ENCODE data around the gene CFAP74.
"Not testable (repeated sequence)": the region's sequence is repeated elsewhere in the genome, so short reads cannot be mapped to it uniquely, and the experiment has no call there.

Gene CFAP74

GRCh38 chr1:1982379-1983232 lies 21.0 kb downstream of the CFAP74 start:
- no peak overlapping the region for H3K27ac ChIP-seq (ENCODE audit: extremely low read depth, low read depth, low read length)
- no peaks in the 10 kb centered on the region for H3K36me3 ChIP-seq (ENCODE audit: control insufficient read depth in 2 of 2, insufficient read depth in 1 of 2, low read length in 2 of 2)
- POLR2A ChIA-PET, result no interaction called here
- no peaks in the 10 kb centered on the region for H3K4me1 ChIP-seq (ENCODE audit: control insufficient read depth, insufficient read depth, low read length)
- no peaks in the 10 kb centered on the region for H3K9me3 ChIP-seq (ENCODE audit: control insufficient read depth, insufficient read depth, low read depth, low read length)
- CTCF ChIA-PET, result interaction anchor here (1.2 kb wide), 1 partner anchor 62 kb away, joined by 3 read pairs; no protein-coding TSS in a partner anchor
- no peak overlapping the region for H3K4me3 ChIP-seq (ENCODE audit: low read depth, low read length)
- no peak for TF ChIP-seq ZNF423 (tag by site-specific recombination; IDR thresholded peaks at IDR 0.05)
- TF ChIP-seq ZNF791 (tag by site-specific recombination; IDR thresholded peaks at IDR 0.05), result no peak
- TF ChIP-seq, protein P1, sequence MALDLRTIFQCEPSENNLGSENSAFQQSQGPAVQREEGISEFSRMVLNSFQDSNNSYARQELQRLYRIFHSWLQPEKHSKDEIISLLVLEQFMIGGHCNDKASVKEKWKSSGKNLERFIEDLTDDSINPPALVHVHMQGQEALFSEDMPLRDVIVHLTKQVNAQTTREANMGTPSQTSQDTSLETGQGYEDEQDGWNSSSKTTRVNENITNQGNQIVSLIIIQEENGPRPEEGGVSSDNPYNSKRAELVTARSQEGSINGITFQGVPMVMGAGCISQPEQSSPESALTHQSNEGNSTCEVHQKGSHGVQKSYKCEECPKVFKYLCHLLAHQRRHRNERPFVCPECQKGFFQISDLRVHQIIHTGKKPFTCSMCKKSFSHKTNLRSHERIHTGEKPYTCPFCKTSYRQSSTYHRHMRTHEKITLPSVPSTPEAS (tag by site-specific recombination; IDR thresholded peaks at IDR 0.05), result no peak
- TF ChIP-seq ZBTB26 (tag by site-specific recombination; optimal IDR thresholded peaks at IDR 0.05), result no peak
- no peak for TF ChIP-seq ZNF112 (tag by site-specific recombination; IDR thresholded peaks at IDR 0.05)
- no peak for TF ChIP-seq ZBTB21 (tag by site-specific recombination; IDR thresholded peaks at IDR 0.05)
- no peak for TF ChIP-seq ZNF221 (tag by site-specific recombination; IDR thresholded peaks at IDR 0.05; ENCODE audit: borderline replicate concordance)
- TF ChIP-seq ZNF843 (tag by site-specific recombination; IDR thresholded peaks at IDR 0.05), result no peak
- TF ChIP-seq SETDB1 (IDR thresholded peaks at IDR 0.05; ENCODE audit: insufficient read length, low read length), result no peak
- TF ChIP-seq ZNF426 (tag by site-specific recombination; IDR thresholded peaks at IDR 0.05), result no peak
- TF ChIP-seq, protein P2, sequence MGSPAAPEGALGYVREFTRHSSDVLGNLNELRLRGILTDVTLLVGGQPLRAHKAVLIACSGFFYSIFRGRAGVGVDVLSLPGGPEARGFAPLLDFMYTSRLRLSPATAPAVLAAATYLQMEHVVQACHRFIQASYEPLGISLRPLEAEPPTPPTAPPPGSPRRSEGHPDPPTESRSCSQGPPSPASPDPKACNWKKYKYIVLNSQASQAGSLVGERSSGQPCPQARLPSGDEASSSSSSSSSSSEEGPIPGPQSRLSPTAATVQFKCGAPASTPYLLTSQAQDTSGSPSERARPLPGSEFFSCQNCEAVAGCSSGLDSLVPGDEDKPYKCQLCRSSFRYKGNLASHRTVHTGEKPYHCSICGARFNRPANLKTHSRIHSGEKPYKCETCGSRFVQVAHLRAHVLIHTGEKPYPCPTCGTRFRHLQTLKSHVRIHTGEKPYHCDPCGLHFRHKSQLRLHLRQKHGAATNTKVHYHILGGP (tag by site-specific recombination; IDR thresholded peaks at IDR 0.05), result no peak
- no peak for TF ChIP-seq ZNF654 (tag by site-specific recombination; IDR thresholded peaks at IDR 0.05; ENCODE audit: low read depth)
- TF ChIP-seq TSHZ1 (tag by site-specific recombination; IDR thresholded peaks at IDR 0.05; ENCODE audit: borderline replicate concordance), result no peak
- no peak for TF ChIP-seq ZFP3 (tag by site-specific recombination; IDR thresholded peaks at IDR 0.05; ENCODE audit: low read depth)
- no peak for TF ChIP-seq ZNF571 (tag by site-specific recombination; IDR thresholded peaks at IDR 0.05)
- no peak for TF ChIP-seq ZNF530 (tag by site-specific recombination; IDR thresholded peaks at IDR 0.05; ENCODE audit: low read depth)

GRCh38 chr1:1981631-1982327 lies 21.8 kb downstream of the CFAP74 start:
- CTCF ChIA-PET, result interaction anchor here (1.2 kb wide), 1 partner anchor 63 kb away, joined by 3 read pairs; no protein-coding TSS in a partner anchor

More at GRCh38 chr1:1981631-1982327, 21.8 kb downstream of the CFAP74 start:
- H3K27ac ChIP-seq (ENCODE audit: extremely low read depth, low read depth, low read length); H3K36me3 ChIP-seq (ENCODE audit: control insufficient read depth in 2 of 2, insufficient read depth in 1 of 2, low read length in 2 of 2); H3K4me1 ChIP-seq (ENCODE audit: control insufficient read depth, insufficient read depth, low read length); POLR2A ChIA-PET; H3K9me3 ChIP-seq (ENCODE audit: control insufficient read depth, insufficient read depth, low read depth, low read length); H3K4me3 ChIP-seq (ENCODE audit: low read depth, low read length): not testable (repeated sequence)
